Fibroblast of lung (primary cell): ENCODE results near the gene ZDHHC14.

ENCODE experiments used
- CTCF ChIP-seq, 2 donors: IDR thresholded peaks in 1 of 2; conservative IDR thresholded peaks in 1 of 2; 1 replicate in 1 of 2; 2 replicates in 1 of 2; pipeline ENCODE4 v1.5.1; 2011 to 2012; ENCODE audit warnings: low read length in 2 of 2, control low read depth in 1 of 2, inconsistent platforms in 1 of 2, low read depth in 1 of 2, mild to moderate bottlenecking in 1 of 2
- EZH2 ChIP-seq: IDR thresholded peaks from 2 replicates; pipeline ENCODE4 v1.5.1; 2012; ENCODE audit warnings: low read length, control low read depth, mild to moderate bottlenecking; ENCODE audit errors: missing control alignments

GRCh38 chr6:157631412-157631811 is 250.4 kb downstream of the ZDHHC14 start:
- TF ChIP-seq CTCF (conservative IDR thresholded peaks at IDR 0.05 in 1 of 2, IDR thresholded peaks at IDR 0.05 in 1 of 2; ENCODE audit: low read depth in 1 of 2, low read length in 2 of 2) (no peak), EZH2 (no peak)
